ENCODE measurements around the gene COASY.

- TF ChIP-seq POLR2A (IDR thresholded peaks at IDR 0.05; ENCODE audit: low read depth) = no peak
- TF ChIP-seq, protein P1, sequence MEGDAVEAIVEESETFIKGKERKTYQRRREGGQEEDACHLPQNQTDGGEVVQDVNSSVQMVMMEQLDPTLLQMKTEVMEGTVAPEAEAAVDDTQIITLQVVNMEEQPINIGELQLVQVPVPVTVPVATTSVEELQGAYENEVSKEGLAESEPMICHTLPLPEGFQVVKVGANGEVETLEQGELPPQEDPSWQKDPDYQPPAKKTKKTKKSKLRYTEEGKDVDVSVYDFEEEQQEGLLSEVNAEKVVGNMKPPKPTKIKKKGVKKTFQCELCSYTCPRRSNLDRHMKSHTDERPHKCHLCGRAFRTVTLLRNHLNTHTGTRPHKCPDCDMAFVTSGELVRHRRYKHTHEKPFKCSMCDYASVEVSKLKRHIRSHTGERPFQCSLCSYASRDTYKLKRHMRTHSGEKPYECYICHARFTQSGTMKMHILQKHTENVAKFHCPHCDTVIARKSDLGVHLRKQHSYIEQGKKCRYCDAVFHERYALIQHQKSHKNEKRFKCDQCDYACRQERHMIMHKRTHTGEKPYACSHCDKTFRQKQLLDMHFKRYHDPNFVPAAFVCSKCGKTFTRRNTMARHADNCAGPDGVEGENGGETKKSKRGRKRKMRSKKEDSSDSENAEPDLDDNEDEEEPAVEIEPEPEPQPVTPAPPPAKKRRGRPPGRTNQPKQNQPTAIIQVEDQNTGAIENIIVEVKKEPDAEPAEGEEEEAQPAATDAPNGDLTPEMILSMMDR (IDR thresholded peaks at IDR 0.05) = peak in 2 of 3 experiments; percentile 98 to 99
Measured at GRCh38 chr17:42517516-42517915, 44.4 kb upstream of the COASY start.
